HG02642 (cell line): ENCODE data around the gene FOXL2NB.

Experiments used
- ATAC-seq: cut with Tn5 transposase; IDR thresholded peaks from one replicate; pipeline ENCODE4 v1.9.1; 2021; ENCODE audit warnings: mild to moderate bottlenecking; ENCODE audit not compliant: unreplicated experiment, poor library complexity

Gene FOXL2NB

DNA sequence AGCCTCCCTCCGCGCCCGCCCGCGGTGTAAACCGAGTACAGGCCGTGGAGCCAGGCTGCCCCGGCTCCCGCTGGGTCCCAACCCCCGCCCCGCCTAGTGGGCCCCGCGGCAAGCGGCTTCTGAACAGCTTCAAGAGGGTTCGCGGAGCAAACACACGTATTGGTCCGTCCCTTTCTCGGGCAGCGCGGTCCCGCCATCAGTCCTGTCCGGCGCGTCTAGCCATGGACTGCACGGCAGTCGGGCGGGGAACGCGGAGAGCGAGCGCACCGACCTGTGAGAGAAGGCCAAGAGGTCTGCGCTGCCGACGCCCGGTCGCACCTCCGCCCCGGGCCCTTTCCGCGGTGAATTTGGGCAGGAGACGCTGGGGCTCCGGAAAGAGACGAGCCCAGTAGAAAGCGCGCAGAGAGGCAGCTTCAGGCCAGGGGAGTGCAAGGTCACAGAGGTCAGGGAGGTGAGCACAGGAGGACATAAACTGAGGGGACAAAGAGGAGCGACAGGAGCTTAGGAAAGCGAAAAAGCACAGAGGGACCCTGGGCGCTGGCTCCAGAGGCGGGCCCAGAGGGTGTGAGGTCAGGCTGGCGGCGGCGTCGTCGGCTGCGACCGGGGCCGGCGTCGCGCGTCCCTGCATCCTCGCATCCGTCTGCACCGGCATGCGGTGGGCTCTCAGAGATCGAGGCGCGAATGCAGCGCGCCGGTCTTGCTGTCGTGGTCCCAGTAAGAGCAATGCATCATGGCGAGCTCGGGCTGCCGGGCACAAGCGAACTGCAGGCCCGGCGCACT, 1.9 kb upstream of the FOXL2NB start:
- no peak for ATAC-seq

GRCh38 chr3:138945709-138946662, 1.0 kb upstream of the FOXL2NB start:
- ATAC-seq: no peak

DNA sequence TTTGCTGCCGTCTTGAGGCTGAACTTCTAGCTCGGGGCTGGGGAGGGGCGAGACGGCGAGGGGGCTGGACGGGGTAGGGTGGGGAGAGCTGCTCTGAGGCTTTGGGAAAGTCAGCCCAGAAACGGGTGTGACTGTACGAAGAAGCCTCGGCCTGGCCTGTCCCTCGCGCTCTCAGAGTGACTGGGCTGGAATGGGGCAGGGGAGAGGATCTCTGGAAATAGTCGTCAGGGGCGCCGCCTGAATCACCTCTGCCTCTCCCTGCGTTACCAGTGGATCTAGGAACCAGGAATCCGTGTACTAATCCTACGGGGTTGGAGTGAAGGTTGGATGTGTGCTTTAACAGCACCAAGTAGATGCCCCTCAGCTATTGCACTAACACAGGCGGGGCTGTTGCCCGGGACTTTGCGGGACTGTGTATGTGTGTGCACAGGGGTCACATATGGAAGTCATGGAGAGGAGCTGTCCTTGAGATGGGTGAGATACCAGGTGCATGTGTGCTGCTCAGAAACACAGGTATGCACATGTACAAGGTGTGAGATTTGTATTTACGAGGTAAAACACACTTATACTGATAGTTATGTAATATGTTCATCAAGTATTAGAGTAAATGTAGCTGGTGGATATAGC, 591 bp downstream of the FOXL2NB start:
- no peak for ATAC-seq

GRCh38 chr3:138948371-138949001, 1.5 kb downstream of the FOXL2NB start:
- ATAC-seq: no peak

DNA sequence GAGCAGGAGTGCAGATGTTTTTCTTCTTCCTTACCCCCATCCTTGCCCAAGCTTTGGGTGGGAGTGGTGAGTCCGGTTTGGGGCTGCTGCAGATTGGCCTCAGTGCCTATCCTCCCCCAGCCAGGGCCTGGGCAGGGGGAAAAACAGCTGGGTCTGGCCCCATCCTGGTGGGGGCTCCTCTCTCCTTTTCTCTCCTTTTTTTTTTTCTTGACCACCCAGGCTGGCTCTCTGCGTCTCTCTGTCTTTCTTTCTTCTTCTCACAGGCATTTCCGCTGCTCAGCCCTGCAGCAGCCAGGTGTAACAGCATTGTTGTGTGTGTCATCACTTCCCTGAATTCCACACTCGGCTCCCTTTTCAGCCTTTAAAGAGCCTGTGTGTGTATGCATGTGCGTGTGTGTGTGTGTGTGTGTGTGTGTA, 2.0 kb downstream of the FOXL2NB start:
- ATAC-seq: no peak

DNA sequence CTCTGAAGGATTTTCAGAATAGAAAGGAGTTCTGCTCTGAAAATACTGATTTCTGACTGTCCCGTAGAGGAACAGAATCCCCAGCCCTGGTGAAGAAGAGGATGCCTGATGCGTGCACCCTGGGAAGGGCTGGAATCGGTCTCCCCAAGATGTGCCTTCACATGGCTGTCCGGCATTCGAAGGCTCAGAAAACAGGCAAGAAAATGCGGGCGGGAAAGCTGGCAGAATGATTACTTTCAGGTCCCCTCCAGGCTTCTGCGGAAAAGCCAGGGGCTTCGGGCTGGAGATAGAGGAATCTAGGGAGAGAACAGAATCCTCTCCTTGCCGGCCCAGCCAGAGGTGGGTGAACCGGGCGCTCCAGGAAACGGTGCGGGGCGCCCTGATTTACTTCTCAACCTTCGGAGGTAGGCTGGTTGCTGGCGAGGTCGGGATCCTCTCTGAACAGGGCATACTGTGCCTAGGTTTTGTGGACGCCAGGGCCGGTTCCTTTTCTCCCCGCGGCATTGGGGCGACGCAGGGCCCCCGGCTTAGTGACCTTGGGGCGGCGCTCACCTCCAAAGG, 2.5 kb downstream of the FOXL2NB start:
- no peak for ATAC-seq

DNA sequence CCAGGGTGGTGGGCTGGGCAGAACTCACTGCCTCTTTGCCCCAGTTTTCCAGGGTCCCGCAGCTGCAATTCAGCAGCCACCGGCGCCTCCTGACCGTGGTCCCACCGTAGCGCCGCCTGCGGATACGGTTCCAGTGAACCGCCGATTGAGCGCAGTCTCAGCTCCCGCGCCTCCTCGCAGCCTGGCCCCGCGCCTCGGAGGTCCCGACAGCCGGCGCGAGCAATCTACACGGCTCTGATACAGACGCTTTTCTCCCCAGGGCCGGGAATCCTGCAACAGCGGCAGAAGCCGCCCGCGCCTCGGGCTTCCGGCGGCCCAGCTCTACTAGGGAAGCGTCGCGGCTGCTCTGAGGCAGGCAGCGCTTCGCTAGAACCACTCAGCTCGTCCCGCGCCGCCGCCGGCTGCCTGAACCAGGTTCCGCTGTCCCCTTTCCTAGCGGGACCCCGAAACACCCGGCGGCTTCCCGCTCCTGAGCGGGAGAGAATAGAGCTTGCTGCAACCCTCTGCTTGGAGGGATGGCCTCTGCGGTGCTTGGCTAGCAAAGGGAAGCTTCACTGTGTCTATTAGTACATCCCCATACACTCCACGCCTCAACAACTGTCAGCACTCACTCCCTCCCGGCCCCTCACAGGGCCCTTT, 3.1 kb downstream of the FOXL2NB start:
- ATAC-seq: no peak

- ATAC-seq: no peak
Measured at GRCh38 chr3:138950701-138951100, 3.7 kb downstream of the FOXL2NB start.

DNA sequence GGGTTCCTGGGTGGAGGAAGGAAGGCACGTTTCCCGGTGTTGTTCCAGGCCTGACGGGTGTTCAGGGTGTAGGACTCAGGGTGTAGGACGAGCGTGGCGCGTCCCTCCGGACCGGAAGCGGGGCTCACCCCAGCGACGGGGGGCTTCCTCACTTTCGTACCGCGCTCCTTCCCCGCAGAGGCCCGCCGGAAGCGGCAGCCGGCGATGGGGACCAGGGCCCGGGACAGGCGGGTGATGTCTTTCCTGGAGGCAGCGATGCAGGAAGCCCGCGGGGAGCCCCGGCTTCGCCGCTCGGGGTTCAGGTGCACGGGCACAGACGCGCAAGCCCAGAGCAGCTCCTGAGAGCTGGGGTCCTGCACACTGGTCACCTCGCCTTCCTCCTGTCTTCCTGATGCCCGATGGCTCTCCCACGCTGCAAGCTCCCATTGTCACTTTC, 13.4 kb downstream of the FOXL2NB start:
- no peak for ATAC-seq

- no peak for ATAC-seq
Measured at GRCh38 chr3:138962854-138963560, 16.0 kb downstream of the FOXL2NB start.

DNA sequence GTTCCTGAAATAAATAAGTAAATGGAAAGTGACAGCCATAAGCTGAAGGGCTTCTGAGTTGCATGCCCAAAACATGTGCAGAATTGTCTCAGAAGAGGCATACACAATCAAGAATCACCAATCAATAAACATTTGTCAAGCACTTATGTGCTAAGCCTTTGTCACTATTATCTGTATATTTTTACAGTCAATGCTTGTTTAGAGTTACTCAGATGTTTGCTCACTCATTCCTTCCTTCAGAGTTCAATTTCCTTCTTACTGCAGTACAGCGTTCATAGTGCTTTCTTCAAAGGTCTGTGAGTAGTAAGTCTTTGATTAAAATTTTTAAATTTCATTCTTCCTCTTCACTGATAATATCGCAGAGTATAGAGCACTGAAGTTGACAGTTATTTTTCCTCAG, 17.2 kb downstream of the FOXL2NB start:
- no peak for ATAC-seq

DNA sequence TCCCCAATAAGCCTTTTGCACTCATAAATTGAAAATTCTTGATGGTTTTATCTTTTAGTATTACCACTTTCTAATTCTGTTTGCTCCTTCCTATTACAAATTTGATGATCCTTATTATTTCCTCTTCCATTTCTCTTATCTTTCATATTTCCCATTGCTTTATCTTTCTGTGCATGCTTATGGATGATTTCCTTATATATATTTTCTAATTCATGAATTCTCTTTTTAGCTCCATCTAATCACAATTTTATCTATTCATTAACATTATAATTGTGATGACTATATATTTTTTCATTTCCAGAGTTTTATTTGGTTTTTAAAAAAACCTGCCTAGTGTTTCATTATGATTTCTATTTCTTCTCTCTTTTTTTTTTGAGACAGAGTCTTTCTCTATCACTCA, 17.9 kb downstream of the FOXL2NB start:
- ATAC-seq: no peak

- no peak for ATAC-seq
Measured at GRCh38 chr3:138971766-138972320, 24.8 kb downstream of the FOXL2NB start.

GRCh38 chr3:138972941-138973340, 25.9 kb downstream of the FOXL2NB start:
- no peak for ATAC-seq

DNA sequence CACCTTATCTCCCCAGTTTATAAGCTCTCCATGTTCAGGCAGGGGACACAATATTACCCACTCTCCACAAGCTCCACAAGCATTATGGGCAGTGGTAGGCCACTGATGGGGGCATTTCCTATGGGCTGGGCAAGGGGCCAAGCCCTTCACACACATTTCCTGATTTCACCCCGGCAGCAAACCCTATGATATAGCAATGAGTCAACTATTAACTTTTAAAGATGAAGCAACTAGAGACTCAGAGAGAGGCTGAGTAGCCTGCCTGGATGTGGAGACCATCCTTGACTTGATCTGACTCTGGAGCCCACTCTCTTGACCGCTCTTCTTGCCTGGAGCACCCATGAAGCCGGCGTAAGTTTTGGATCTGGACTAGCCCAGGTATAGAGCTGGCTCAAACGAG, 27.4 kb downstream of the FOXL2NB start:
- ATAC-seq: no peak

- no peak for ATAC-seq
Measured at GRCh38 chr3:138975351-138975750, 28.3 kb downstream of the FOXL2NB start.

DNA sequence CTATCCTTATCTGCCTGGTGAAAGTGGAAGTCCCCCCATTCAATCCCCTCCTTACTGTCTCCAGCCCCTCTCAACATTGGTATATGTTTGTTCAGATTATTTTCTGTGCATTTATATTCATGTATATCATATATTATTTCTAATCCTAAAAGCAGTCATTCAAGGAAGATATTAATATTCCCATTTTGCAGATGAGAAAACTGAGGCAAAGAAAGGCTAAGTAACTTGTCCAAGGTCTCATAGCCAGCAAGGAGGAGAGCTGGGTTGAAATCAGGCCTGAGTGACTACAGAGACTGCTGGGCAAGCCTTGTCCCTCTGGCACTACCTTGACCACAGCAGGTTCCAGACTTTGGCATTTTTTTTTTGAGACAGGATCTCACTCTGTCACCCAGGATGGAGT, 29.0 kb downstream of the FOXL2NB start:
- no peak for ATAC-seq

GRCh38 chr3:138984816-138985215, 37.8 kb downstream of the FOXL2NB start:
- no peak for ATAC-seq

DNA sequence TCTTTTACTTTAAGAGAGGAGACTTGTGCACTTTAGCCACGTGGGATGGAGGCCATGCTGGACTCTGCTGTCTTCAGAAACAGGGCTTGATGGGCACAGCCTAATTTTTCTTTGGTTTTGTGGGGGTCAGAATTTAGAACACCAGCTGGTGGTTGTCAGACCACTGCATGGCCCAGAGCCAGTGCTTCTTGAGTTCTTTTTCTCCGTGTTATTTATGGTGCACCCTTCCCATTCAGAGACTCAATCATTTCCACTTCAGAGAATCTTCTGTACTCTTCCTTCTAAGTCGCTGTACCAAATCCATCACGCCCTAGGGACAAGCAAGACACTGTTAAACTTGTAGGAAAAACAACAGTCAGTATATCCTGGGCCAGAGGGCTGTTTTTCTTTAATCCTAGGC, 38.9 kb downstream of the FOXL2NB start:
- ATAC-seq: no peak
